Activated CD8-positive, alpha-beta memory T cell treated with anti-CD3 and anti-CD28 coated beads, Interleukin-2, amount 10 ng/mL, durations not matched to agents 7 days and 5 days (primary cell): ENCODE data around the gene ADAM15. TPM values are rescaled to one million over a fixed set of nuclear protein-coding genes. Genes with fewer than 3 reads are reported as not detected.
A peak's percentile ranks its signal among the peaks of the same experiment; 100 is the strongest.

Experiments
- ATAC-seq: fragments of 150-1000 bp; cut with Tn5 transposase; one replicate; pipeline ENCODE4 v1.10.0; 2021; ENCODE audit warnings: moderate library complexity
- CTCF ChIA-PET: fragments of 350-600 bp; sonication (Branson Sonifier 250); formaldehyde crosslinking; loops from one replicate; lab custom pipeline; 2021; ENCODE audit warnings: antibody characterized with exemption; lab: Charles Lee
- DNase-seq: peaks from one replicate; pipeline ENCODE4 v3.0.0-alpha.2; 2020
- H3K27ac Mint-ChIP-seq: one replicate; pipeline ENCODE4 v1.8.0; 2021; ENCODE audit warnings: mild to moderate bottlenecking, mixed read lengths
- H3K27me3 Mint-ChIP-seq: one replicate; pipeline ENCODE4 v1.8.0; 2021; ENCODE audit warnings: mixed read lengths
- H3K36me3 Mint-ChIP-seq: one replicate; pipeline ENCODE4 v1.8.0; 2021; ENCODE audit warnings: mild to moderate bottlenecking, mixed read lengths
- H3K4me1 Mint-ChIP-seq: one replicate; pipeline ENCODE4 v1.8.0; 2021; ENCODE audit warnings: mixed read lengths
- H3K4me3 Mint-ChIP-seq: one replicate; pipeline ENCODE4 v1.8.0; 2021; ENCODE audit warnings: mild to moderate bottlenecking, moderate library complexity, mixed read lengths
- H3K9me3 Mint-ChIP-seq: one replicate; pipeline ENCODE4 v1.8.0; 2022; ENCODE audit warnings: low read depth, mixed read lengths
- total RNA-seq, 2 experiments: library from RNA; stranded (reverse); gene quantifications; one replicate each; pipeline ENCODE4 v1.2.3, GENCODE V29; 2021

Gene ADAM15
- total RNA-seq, 2 experiments from 2014 or later, result 41.7 to 47.5 TPM

DNA sequence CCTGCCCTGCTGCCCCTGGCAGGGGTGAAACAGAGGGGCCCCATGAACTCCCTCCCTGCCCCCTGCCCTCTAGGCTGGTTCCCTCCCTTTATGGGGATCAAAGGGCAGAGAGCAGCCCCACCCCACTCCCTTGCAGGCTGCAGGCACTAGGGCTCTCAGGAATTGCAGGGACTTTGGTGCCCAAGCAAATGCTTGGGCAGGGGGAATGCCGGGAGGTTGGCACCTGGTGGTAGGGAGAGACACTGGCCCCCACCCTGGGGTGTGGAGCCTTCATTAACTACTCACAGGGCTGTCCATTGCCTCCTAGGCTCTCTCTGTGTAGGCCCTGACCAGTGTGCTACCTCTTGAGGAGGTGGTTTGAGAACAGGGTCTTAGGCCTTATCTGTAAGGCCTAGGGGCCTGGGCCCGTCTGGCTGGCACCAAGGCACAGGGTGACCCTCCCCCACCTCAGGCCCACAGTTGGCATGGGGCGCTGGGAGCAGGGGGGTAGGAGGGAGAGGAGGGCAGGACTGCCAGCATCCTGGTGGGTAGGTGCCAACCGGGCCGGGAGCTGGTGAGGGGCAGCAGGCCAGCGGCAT, 43.8 kb upstream of the ADAM15 start:
- H3K4me3 Mint-ChIP-seq, result no peak overlapping the region
- no peaks in the 10 kb centered on the region for H3K9me3 Mint-ChIP-seq
- CTCF ChIA-PET, result interaction anchor here (0.7 to 18.7 kb wide), 9 partner anchors 8 to 78 kb away, joined by 3 to 328 read pairs (median 4); partner anchors contain the start of genes ADAM15, EFNA4, PBXIP1 and PMVK
- DNase-seq, result no peak
- no peaks in the 10 kb centered on the region for H3K27me3 Mint-ChIP-seq
- H3K36me3 Mint-ChIP-seq, result peaks cover 11% of the 10 kb centered on the region
- peak overlapping the region; percentile 95 for H3K27ac Mint-ChIP-seq
- no peak for ATAC-seq
- peaks cover 68% of the 10 kb centered on the region for H3K4me1 Mint-ChIP-seq

DNA sequence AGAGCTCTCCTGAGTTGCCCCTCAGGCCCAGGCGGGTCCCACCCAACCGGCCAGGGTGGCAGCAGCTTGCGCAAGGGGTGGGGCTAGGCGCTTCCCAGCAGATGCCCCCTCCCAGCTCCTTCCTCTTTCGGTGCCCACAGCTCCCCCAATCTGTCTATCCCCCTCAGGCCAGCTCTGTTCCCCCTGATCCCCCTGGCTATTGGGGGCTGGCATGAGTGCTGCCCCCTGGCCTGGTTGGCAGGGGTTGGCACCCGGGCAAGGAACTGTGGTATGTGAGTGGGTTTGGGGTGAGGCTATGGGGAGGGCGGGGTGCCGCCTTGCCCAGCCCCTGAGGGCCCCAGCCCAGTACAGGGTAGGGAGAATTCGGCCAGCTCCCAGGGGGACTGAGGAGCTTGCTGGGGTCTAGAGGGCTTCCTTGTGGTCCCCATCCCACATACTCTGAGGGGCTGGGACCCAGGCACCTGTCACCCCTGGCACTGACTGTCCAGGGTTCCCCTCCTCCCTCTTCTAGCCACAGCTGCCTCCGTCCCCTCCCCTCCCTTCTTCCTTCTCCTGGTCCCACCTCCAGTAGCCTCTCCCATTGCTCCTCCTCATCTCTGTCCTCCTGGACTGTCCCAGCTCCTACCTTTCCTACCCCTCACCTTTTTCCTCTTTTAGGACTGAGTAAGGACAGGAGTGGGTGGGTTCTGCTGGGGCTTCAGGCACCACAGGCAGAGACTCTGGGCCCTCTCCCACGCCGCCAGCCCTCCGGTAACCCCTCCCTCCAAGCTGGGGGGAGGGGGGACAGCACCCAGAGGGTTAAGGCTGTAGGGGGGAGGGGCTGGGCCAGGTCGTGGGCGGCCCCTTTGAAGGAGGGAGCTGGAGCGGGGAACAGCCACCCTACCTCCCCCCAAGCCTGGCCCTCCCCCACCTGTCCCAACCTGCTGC, 42.8 kb upstream of the ADAM15 start:
- H3K36me3 Mint-ChIP-seq, result peaks cover 11% of the 10 kb centered on the region
- no peak overlapping the region for H3K4me3 Mint-ChIP-seq
- H3K27ac Mint-ChIP-seq, result peak overlapping the region; percentile 11
- H3K9me3 Mint-ChIP-seq, result no peaks in the 10 kb centered on the region
- H3K4me1 Mint-ChIP-seq, result peaks cover 77% of the 10 kb centered on the region
- no peak for ATAC-seq
- H3K27me3 Mint-ChIP-seq, result no peaks in the 10 kb centered on the region
- DNase-seq, result no peak
- CTCF ChIA-PET, result interaction anchor here (0.6 to 18.7 kb wide), 8 partner anchors 9 to 248 kb away, joined by 3 to 328 read pairs (median 4); partner anchors contain the start of genes ADAM15, EFNA4 and PBXIP1

DNA sequence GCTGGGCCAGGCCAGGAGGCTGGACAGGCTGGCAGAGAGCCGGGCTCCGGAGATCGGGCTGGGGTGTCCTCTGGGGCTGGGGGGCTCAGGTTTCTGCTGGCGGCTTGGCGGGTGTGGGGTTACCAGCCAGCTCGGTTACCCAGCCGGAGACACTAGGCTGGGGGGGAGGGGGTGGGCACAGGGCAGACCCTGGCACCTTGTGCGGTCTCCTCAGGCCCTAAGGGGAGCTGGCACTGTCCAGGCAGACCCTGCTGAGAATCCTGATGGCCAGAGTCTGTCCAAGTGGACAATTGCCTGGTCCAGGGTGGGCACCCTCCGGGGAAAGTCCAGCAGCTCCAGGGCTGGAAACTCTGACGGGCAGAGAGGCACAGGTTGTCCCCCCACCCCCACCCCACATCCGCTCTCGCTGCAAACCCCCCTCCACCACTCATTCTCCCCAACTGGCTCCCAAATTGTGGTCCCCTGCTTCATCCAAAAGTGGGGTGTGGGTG, 41.9 kb upstream of the ADAM15 start:
- H3K27ac Mint-ChIP-seq, result peak overlapping the region; percentile 87
- peak overlapping the region; percentile 67 for H3K4me3 Mint-ChIP-seq
- H3K4me1 Mint-ChIP-seq, result peaks cover 81% of the 10 kb centered on the region
- ATAC-seq (no peak), DNase-seq (no peak)
- CTCF ChIA-PET, result interaction anchor here (1.7 to 18.7 kb wide), 4 partner anchors 9 to 43 kb away, joined by 9 to 328 read pairs (median 146); partner anchors contain the start of genes ADAM15, EFNA4, LENEP and ZBTB7B
- no peaks in the 10 kb centered on the region for H3K9me3 Mint-ChIP-seq
- peaks cover 10% of the 10 kb centered on the region for H3K36me3 Mint-ChIP-seq
- no peaks in the 10 kb centered on the region for H3K27me3 Mint-ChIP-seq

DNA sequence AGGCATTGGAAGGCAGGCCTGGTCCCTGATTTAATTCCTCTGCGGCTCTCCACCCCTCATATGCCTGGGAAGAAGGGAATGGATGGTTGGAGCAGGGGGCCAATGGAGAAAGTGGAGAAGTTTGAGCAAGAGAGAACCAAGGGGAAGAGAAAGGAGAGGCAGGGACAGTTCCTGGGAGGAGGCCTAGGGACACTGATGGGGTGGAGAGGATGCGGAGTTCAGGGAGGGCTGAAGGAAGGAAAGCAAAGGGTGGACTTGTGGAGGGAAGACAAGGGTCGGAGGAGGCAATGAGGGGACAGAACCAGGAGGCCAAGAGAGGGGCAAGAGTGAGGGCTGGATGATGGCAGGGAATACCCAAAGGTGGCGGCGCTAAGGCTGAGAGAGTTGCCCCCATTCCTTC, 41.4 kb upstream of the ADAM15 start:
- H3K36me3 Mint-ChIP-seq, result peaks cover 10% of the 10 kb centered on the region
- ATAC-seq (no peak), DNase-seq (no peak)
- no peaks in the 10 kb centered on the region for H3K9me3 Mint-ChIP-seq
- H3K27me3 Mint-ChIP-seq, result no peaks in the 10 kb centered on the region
- peaks cover 77% of the 10 kb centered on the region for H3K4me1 Mint-ChIP-seq
- H3K27ac Mint-ChIP-seq, result peak overlapping the region; percentile 87
- peak overlapping the region; percentile 67 for H3K4me3 Mint-ChIP-seq
- CTCF ChIA-PET, result interaction anchor here (1.0 to 18.7 kb wide), 4 partner anchors 9 to 54 kb away, joined by 3 to 328 read pairs (median 146); partner anchors contain the start of genes ADAM15, EFNA4, LENEP and PBXIP1

DNA sequence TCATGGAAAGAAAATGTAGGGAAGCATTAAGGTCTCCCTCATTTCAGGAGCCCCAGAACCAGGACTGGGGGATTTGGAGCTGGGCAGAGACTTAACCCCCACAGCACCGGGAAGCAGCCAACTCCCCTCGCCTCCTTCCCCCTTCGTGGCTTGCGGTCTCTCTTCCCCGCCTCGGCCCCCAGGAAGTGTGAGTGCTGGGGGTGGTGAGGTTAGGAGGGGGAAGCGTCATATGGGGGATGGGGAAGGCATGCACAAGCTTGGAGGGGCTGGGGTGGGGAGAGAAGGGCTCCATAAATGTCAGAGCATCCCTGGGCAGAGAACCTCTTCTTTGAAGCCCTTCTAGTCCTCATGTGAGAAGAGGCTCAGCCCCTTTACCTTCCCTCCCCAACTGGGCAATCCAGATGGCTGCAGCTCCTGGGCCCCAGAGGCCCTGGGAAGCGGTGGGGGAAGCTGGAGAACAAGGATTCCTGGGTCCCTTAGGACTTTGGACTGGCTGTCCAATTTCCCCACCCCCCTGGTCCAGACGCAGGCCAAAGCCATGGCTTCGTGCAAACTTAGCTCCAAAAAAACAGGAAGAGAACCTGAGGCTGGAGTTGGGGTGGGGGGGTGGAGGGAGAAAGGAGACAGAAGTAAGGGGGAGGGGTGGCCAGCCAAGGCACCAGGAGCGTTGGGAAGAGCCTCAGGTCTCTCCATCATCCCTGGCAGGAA, 40.8 kb upstream of the ADAM15 start:
- H3K27ac Mint-ChIP-seq, result peak overlapping the region; percentile 87
- no peak for DNase-seq
- H3K27me3 Mint-ChIP-seq, result no peaks in the 10 kb centered on the region
- H3K4me1 Mint-ChIP-seq, result peaks cover 73% of the 10 kb centered on the region
- CTCF ChIA-PET, result interaction anchor here (0.7 to 18.7 kb wide), 6 partner anchors 8 to 451 kb away, joined by 3 to 328 read pairs (median 42); partner anchors contain the start of genes ADAM15, EFNA4, LENEP and PBXIP1
- H3K4me3 Mint-ChIP-seq, result peak overlapping the region; percentile 67
- H3K36me3 Mint-ChIP-seq, result peaks cover 10% of the 10 kb centered on the region
- ATAC-seq, result no peak
- H3K9me3 Mint-ChIP-seq, result no peaks in the 10 kb centered on the region

DNA sequence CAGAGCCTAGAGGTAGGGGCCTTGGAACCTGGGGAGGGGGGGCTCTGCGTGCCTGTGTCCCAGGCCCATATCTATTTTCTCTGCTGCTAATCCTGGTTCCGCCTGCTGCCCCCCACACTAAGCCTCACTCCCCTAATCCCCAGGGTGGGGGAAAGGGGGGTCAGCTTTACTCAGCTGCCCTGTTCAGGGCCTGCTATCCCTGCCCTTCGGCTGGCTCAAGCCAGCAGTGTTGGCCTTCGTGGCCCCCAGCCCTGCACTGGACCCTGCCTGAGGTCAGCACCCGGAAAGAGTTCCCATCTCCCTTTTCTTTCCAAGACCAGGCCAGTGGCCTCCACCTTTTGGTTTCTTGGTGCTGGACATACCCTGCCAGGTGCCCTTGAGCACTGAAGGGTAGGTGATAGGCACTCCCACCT, 40.1 kb upstream of the ADAM15 start:
- H3K27ac Mint-ChIP-seq, result peak overlapping the region; percentile 87
- peaks cover 13% of the 10 kb centered on the region for H3K36me3 Mint-ChIP-seq
- no peak overlapping the region for H3K4me3 Mint-ChIP-seq
- CTCF ChIA-PET, result interaction anchor here (5.6 to 18.7 kb wide), 3 partner anchors 8 to 42 kb away, joined by 80 to 328 read pairs (median 212); partner anchors contain the start of genes ADAM15, EFNA4, LENEP and ZBTB7B
- ATAC-seq (no peak), DNase-seq (no peak)
- no peaks in the 10 kb centered on the region for H3K27me3 Mint-ChIP-seq
- H3K4me1 Mint-ChIP-seq, result peaks cover 71% of the 10 kb centered on the region
- no peaks in the 10 kb centered on the region for H3K9me3 Mint-ChIP-seq

DNA sequence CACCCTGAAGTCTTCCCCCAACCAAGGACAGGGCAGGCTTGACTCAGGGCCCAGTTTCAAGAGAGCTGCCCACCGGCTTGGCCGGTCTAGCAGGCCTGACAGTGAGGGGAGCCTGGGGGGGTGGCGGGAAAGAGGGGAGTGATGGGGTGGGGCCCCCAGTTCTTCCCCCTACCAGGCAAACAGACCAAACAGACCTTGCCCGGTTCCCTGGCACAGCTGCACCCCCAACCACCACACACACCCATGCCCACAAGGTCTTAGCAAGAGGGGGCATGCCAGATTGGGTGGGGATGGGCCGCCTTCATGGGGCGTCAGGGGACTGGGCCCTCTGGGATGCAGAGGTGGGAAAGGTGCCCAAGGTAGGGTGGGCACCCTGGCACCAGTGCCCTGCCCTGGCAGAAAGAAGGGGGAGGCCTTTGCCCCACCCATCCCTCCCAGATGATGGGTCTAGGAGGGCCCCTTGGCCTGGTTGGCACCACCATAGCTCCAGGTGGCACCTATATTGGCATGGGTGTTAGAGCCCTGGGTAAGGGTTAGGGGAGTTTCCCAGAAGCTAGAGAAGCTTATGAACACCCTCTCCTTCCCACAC, 39.6 kb upstream of the ADAM15 start:
- no peak for ATAC-seq
- CTCF ChIA-PET, result interaction anchor here (11.9 to 18.7 kb wide), 2 partner anchors 13 to 41 kb away, joined by 212 to 328 read pairs; partner anchors contain the start of genes ADAM15, EFNA4, LENEP and ZBTB7B
- H3K27ac Mint-ChIP-seq, result peak overlapping the region; percentile 46
- no peaks in the 10 kb centered on the region for H3K9me3 Mint-ChIP-seq
- H3K4me3 Mint-ChIP-seq, result no peak overlapping the region
- DNase-seq, result no peak
- peaks cover 16% of the 10 kb centered on the region for H3K36me3 Mint-ChIP-seq
- H3K4me1 Mint-ChIP-seq, result peaks cover 71% of the 10 kb centered on the region
- H3K27me3 Mint-ChIP-seq, result no peaks in the 10 kb centered on the region

DNA sequence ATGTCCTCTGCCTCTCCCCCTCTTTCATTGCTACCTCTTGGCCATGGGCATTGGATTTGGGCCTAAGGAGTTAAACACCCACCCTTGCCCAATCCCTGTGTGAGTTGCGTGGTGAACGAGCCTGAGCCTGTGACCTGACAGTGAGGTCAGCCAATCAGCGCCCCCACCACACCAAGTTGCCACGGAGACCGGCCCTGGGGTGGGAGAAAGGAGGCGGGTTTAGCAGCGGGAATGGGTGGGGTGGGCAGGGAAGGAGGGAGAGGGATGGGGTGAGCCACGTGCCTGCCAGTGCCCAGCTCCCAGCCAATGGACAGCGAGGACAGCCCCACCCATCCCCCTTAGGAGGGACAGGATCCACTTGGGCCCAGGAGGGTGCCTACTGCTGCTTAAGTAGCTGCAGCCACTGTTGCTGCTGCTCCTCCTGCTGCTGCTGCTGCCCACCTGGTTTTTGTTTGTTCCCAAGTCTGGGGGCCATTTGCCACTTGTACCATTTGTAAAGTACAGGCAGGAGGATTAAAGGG, 39.0 kb upstream of the ADAM15 start:
- Mint-ChIP-seq H3K4me3 (no peak overlapping the region), H3K27ac (peak overlapping the region; percentile 64), H3K27me3 (no peaks in the 10 kb centered on the region), H3K36me3 (peaks cover 16% of the 10 kb centered on the region), H3K9me3 (no peaks in the 10 kb centered on the region), H3K4me1 (peaks cover 70% of the 10 kb centered on the region)
- CTCF ChIA-PET, result interaction anchor here (1.6 to 18.7 kb wide), 4 partner anchors 13 to 73 kb away, joined by 5 to 328 read pairs (median 108); partner anchors contain the start of genes ADAM15, EFNA4, LENEP and PYGO2
- ATAC-seq (no peak), DNase-seq (no peak)

DNA sequence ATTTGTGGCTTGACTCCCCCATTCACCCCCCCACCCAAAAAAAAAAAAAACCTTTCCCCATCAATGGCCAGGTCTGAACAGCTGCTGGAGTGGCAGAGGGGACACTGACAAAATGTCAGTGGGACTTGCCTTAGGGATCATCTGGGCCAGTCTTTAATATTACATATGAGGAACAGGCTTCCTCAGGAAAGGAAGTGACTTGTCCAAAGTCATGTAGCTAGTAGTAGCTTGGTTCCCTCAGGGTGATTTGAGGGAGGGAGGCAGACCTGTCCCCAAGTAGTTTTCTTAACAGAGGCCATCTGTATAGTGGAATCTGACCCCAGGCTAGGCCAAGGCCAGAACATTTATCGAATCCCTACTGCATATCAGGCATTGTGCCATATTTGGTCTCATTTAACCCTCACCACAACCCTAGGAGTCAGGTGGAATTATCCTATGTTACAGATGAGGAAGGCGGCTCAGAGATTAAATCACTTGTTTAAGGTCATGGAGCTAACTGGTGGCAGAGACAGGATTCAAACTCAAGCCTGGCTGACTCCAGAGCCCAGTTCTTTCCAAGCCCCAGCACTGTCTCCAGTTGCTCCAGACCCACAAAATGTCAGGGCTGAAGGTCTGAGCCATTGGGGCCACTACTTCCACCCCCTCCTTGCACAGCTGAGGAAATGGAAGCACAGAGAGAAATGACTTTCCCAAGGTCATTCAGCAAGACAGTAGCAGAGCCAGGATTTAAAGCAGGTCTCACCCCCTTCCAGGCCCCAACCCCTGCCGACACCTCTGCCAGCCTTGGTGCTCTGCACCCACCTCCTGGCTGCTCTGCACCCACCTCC, 38.1 kb upstream of the ADAM15 start:
- no peak for ATAC-seq
- H3K4me1 Mint-ChIP-seq, result peaks cover 72% of the 10 kb centered on the region

DNA sequence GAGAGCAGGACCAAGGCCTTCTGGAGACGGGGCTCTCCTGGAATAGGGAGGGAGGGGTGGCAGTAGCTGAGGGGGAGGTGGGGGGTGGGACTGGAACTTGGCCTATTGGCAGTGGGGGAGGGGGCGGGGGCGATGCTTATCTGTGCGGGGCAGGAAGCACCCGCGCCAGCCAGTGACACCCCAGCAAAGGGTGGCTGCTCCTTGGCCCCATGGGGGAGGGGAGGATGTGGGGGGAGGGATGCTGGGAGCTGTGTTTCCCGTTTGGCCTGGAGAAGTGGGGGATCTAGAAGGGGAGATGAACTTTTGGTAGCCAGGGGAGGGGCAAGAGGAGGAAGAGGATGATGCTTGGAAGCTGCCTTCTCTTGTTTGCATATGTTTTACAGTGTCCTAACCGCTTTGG, 37.5 kb upstream of the ADAM15 start:
- ATAC-seq, result no peak
- DNase-seq, result no peak
- Mint-ChIP-seq H3K4me1 (peaks cover 70% of the 10 kb centered on the region), H3K9me3 (no peaks in the 10 kb centered on the region), H3K27me3 (no peaks in the 10 kb centered on the region), H3K4me3 (no peak overlapping the region), H3K27ac (peak overlapping the region; percentile 72), H3K36me3 (peaks cover 16% of the 10 kb centered on the region)
- CTCF ChIA-PET, result interaction anchor here (0.9 to 18.7 kb wide), 6 partner anchors 15 to 71 kb away, joined by 3 to 328 read pairs (median 5); partner anchors contain the start of genes ADAM15, EFNA4, FLAD1 and LENEP

More for the DNA sequence above, 38.1 kb upstream of the ADAM15 start:
- H3K4me3 Mint-ChIP-seq, result no peak overlapping the region
- H3K27ac Mint-ChIP-seq, result peak overlapping the region; percentile 64
- no peak for DNase-seq
- no peaks in the 10 kb centered on the region for H3K9me3 Mint-ChIP-seq
- no peaks in the 10 kb centered on the region for H3K27me3 Mint-ChIP-seq
- CTCF ChIA-PET, result interaction anchor here (0.9 to 18.7 kb wide), 5 partner anchors 14 to 72 kb away, joined by 3 to 328 read pairs (median 5); partner anchors contain the start of genes ADAM15, EFNA4, FLAD1 and LENEP
- H3K36me3 Mint-ChIP-seq, result peaks cover 16% of the 10 kb centered on the region
